SK-N-SH treated with all-trans-retinoic acid at 6 μM for 48 hours (cell line): ENCODE results near the gene ARHGAP15.

ENCODE experiments used
- ATAC-seq: fragments of 200-7000 bp; cut with Tn5 transposase; 3 replicates; pipeline ENCODE4 v1.9.1; 2020; ENCODE audit warnings: mild to moderate bottlenecking, moderate library complexity
- ARNTL ChIP-seq: fragments of 450-650 bp; formaldehyde crosslinking; IDR thresholded peaks from 2 replicates; pipeline ENCODE4 v1.5.0; 2020; ENCODE audit warnings: low read depth, mild to moderate bottlenecking, moderate library complexity, borderline replicate concordance
- BACH2 ChIP-seq: fragments of 250-450 bp; sonication (Bioruptor Pico); IDR thresholded peaks from 2 replicates; pipeline ENCODE4 v1.9.0; 2021; ENCODE audit warnings: mild to moderate bottlenecking, borderline replicate concordance
- CSDC2 ChIP-seq: fragments of 250-450 bp; sonication (Bioruptor Pico); IDR thresholded peaks from 2 replicates; pipeline ENCODE4 v1.5.0; 2020; ENCODE audit warnings: mild to moderate bottlenecking, moderate library complexity
- ESRRG ChIP-seq: fragments of 250-450 bp; sonication (Bioruptor Pico); IDR thresholded peaks from 2 replicates; pipeline ENCODE4 v1.6.1; 2021; ENCODE audit warnings: mild to moderate bottlenecking
- GLIS3 ChIP-seq: fragments of 250-450 bp; sonication (Bioruptor Pico); IDR thresholded peaks from 2 replicates; pipeline ENCODE4 v1.5.0; 2020; ENCODE audit warnings: mild to moderate bottlenecking, moderate library complexity
- ISL1 ChIP-seq: fragments of 250-450 bp; sonication (Bioruptor Pico); IDR thresholded peaks from 2 replicates; pipeline ENCODE4 v2.1.2; 2022; ENCODE audit warnings: mild to moderate bottlenecking, moderate library complexity
- OSR1 ChIP-seq: fragments of 250-450 bp; sonication (Bioruptor Pico); IDR thresholded peaks from 2 replicates; pipeline ENCODE4 v1.8.0; 2022; ENCODE audit warnings: moderate library complexity, mild to moderate bottlenecking, inconsistent platforms
- PPARA ChIP-seq: fragments of 250-450 bp; sonication (Bioruptor Pico); IDR thresholded peaks from 2 replicates; pipeline ENCODE4 v1.5.0; 2020; ENCODE audit warnings: mild to moderate bottlenecking, borderline replicate concordance
- RARB ChIP-seq: fragments of 250-450 bp; sonication (Bioruptor Pico); IDR thresholded peaks from 2 replicates; pipeline ENCODE4 v1.8.0; 2021; ENCODE audit warnings: mild to moderate bottlenecking, moderate library complexity
- SNAI2 ChIP-seq: fragments of 250-450 bp; sonication (Bioruptor Pico); IDR thresholded peaks from 2 replicates; pipeline ENCODE4 v1.5.0; 2020; ENCODE audit warnings: mild to moderate bottlenecking, moderate library complexity
- TCF4 ChIP-seq: fragments of 250-450 bp; sonication (Bioruptor Pico); IDR thresholded peaks from 2 replicates; pipeline ENCODE4 v1.8.0; 2021; ENCODE audit warnings: mild to moderate bottlenecking, moderate library complexity, borderline replicate concordance
- TOX ChIP-seq: fragments of 250-450 bp; sonication (Bioruptor Pico); IDR thresholded peaks from 2 replicates; pipeline ENCODE4 v1.8.0; 2021; ENCODE audit warnings: mild to moderate bottlenecking, moderate library complexity, borderline replicate concordance
- ZC3H10 ChIP-seq: fragments of 250-450 bp; sonication (Bioruptor Pico); IDR thresholded peaks from 2 replicates; pipeline ENCODE4 v1.5.1; 2021; ENCODE audit warnings: mild to moderate bottlenecking, moderate library complexity
- ZFP3 ChIP-seq: fragments of 250-450 bp; sonication (Bioruptor Pico); IDR thresholded peaks from 2 replicates; pipeline ENCODE4 v1.5.0; 2020; ENCODE audit warnings: mild to moderate bottlenecking, moderate library complexity
- ZFP30 ChIP-seq: fragments of 450-650 bp; formaldehyde crosslinking; IDR thresholded peaks from 2 replicates; pipeline ENCODE4 v1.5.0; 2022; ENCODE audit warnings: mild to moderate bottlenecking, moderate library complexity
- ZNF565 ChIP-seq: fragments of 450-650 bp; formaldehyde crosslinking; conservative IDR thresholded peaks from 2 replicates; pipeline ENCODE4 v1.5.0; 2020; ENCODE audit warnings: low read depth, mild to moderate bottlenecking, moderate library complexity
- ZNF8 ChIP-seq: fragments of 450-650 bp; formaldehyde crosslinking; IDR thresholded peaks from 2 replicates; pipeline ENCODE4 v1.5.0; 2020; ENCODE audit warnings: mild to moderate bottlenecking, moderate library complexity
- TF ChIP-seq, protein P1 (sequence below): fragments of 250-450 bp; sonication (Bioruptor Pico); IDR thresholded peaks from 2 replicates; pipeline ENCODE4 v1.5.0; 2020; ENCODE audit warnings: mild to moderate bottlenecking, moderate library complexity
- TF ChIP-seq, protein P2 (sequence below): fragments of 250-450 bp; sonication (Bioruptor Pico); IDR thresholded peaks from 2 replicates; pipeline ENCODE4 v1.8.0; 2020; ENCODE audit warnings: mild to moderate bottlenecking, moderate library complexity, borderline replicate concordance
- TF ChIP-seq, protein P3 (sequence below): fragments of 250-450 bp; sonication (Bioruptor Pico); IDR thresholded peaks from 2 replicates; pipeline ENCODE4 v1.5.1; 2021; ENCODE audit warnings: mild to moderate bottlenecking, moderate library complexity
- TF ChIP-seq, protein P4 (sequence below): fragments of 250-450 bp; sonication (Bioruptor Pico); IDR thresholded peaks from 2 replicates; pipeline ENCODE4 v1.8.0; 2021; ENCODE audit warnings: low read depth, mild to moderate bottlenecking, moderate library complexity, borderline replicate concordance
- TF ChIP-seq, protein P5 (sequence below): fragments of 250-450 bp; sonication (Bioruptor Pico); IDR thresholded peaks from 2 replicates; pipeline ENCODE4 v1.5.1; 2020; ENCODE audit warnings: low read depth, mild to moderate bottlenecking, moderate library complexity

Gene ARHGAP15

DNA sequence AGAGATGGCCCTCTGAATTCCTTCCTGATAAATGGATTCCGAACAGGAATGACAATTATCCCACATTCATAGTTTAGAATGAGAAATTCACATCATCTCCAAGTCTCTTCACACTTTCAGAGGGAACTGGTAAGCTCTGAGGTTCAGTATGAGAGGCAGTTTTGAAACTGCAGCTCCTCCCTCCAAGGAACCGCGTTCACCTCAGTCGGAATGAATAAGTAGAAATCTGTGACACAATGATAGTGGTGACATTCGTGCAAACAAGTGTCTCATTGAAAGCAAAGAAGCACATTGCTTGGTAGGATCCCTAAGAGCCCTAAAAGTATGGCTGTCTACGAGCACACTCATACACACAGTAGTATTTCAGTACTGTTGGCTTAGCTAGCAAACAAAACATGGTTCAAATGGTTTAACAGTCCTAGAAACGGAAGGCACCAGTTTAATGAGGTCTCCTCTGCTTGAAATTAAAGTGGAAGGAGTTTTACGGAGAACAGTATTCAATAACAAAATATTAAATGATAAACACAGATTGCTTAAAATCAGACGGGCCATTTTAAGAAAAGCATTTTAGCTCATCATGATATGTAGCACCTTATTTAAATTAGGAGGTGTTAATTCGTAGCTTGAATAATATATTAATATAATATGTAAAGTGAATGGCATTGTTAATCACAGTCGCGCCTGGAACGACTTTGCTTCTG lies 225.0 kb downstream of the ARHGAP15 start:
- ATAC-seq, result no peak
- TF ChIP-seq TCF4 (CRISPR knock-in tag), result no peak
- no peak for TF ChIP-seq ISL1 (CRISPR knock-in tag)
- TF ChIP-seq, protein P1, sequence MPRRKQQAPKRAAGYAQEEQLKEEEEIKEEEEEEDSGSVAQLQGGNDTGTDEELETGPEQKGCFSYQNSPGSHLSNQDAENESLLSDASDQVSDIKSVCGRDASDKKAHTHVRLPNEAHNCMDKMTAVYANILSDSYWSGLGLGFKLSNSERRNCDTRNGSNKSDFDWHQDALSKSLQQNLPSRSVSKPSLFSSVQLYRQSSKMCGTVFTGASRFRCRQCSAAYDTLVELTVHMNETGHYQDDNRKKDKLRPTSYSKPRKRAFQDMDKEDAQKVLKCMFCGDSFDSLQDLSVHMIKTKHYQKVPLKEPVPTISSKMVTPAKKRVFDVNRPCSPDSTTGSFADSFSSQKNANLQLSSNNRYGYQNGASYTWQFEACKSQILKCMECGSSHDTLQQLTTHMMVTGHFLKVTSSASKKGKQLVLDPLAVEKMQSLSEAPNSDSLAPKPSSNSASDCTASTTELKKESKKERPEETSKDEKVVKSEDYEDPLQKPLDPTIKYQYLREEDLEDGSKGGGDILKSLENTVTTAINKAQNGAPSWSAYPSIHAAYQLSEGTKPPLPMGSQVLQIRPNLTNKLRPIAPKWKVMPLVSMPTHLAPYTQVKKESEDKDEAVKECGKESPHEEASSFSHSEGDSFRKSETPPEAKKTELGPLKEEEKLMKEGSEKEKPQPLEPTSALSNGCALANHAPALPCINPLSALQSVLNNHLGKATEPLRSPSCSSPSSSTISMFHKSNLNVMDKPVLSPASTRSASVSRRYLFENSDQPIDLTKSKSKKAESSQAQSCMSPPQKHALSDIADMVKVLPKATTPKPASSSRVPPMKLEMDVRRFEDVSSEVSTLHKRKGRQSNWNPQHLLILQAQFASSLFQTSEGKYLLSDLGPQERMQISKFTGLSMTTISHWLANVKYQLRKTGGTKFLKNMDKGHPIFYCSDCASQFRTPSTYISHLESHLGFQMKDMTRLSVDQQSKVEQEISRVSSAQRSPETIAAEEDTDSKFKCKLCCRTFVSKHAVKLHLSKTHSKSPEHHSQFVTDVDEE (CRISPR knock-in tag), result no peak
- TF ChIP-seq ZNF8, result no peak
- TF ChIP-seq OSR1 (CRISPR knock-in tag), result no peak
- no peak for TF ChIP-seq PPARA (CRISPR knock-in tag)
- TF ChIP-seq, protein P2, sequence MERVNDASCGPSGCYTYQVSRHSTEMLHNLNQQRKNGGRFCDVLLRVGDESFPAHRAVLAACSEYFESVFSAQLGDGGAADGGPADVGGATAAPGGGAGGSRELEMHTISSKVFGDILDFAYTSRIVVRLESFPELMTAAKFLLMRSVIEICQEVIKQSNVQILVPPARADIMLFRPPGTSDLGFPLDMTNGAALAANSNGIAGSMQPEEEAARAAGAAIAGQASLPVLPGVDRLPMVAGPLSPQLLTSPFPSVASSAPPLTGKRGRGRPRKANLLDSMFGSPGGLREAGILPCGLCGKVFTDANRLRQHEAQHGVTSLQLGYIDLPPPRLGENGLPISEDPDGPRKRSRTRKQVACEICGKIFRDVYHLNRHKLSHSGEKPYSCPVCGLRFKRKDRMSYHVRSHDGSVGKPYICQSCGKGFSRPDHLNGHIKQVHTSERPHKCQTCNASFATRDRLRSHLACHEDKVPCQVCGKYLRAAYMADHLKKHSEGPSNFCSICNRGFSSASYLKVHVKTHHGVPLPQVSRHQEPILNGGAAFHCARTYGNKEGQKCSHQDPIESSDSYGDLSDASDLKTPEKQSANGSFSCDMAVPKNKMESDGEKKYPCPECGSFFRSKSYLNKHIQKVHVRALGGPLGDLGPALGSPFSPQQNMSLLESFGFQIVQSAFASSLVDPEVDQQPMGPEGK (CRISPR knock-in tag), result no peak
- no peak for TF ChIP-seq TOX (CRISPR knock-in tag)
- TF ChIP-seq BACH2, result no peak
- TF ChIP-seq RARB (CRISPR knock-in tag), result no peak
- no peak for TF ChIP-seq ZC3H10 (CRISPR knock-in tag)
- no peak for TF ChIP-seq GLIS3 (CRISPR knock-in tag)
- no peak for TF ChIP-seq SNAI2 (CRISPR knock-in tag)
- TF ChIP-seq, protein P3, sequence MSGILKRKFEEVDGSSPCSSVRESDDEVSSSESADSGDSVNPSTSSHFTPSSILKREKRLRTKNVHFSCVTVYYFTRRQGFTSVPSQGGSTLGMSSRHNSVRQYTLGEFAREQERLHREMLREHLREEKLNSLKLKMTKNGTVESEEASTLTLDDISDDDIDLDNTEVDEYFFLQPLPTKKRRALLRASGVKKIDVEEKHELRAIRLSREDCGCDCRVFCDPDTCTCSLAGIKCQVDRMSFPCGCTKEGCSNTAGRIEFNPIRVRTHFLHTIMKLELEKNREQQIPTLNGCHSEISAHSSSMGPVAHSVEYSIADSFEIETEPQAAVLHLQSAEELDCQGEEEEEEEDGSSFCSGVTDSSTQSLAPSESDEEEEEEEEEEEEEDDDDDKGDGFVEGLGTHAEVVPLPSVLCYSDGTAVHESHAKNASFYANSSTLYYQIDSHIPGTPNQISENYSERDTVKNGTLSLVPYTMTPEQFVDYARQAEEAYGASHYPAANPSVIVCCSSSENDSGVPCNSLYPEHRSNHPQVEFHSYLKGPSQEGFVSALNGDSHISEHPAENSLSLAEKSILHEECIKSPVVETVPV (CRISPR knock-in tag), result no peak
- TF ChIP-seq ESRRG (CRISPR knock-in tag), result no peak
- TF ChIP-seq CSDC2 (CRISPR knock-in tag), result no peak
- TF ChIP-seq ZNF565 (CRISPR knock-in tag), result no peak
- TF ChIP-seq ZFP30, result no peak
- TF ChIP-seq, protein P4, sequence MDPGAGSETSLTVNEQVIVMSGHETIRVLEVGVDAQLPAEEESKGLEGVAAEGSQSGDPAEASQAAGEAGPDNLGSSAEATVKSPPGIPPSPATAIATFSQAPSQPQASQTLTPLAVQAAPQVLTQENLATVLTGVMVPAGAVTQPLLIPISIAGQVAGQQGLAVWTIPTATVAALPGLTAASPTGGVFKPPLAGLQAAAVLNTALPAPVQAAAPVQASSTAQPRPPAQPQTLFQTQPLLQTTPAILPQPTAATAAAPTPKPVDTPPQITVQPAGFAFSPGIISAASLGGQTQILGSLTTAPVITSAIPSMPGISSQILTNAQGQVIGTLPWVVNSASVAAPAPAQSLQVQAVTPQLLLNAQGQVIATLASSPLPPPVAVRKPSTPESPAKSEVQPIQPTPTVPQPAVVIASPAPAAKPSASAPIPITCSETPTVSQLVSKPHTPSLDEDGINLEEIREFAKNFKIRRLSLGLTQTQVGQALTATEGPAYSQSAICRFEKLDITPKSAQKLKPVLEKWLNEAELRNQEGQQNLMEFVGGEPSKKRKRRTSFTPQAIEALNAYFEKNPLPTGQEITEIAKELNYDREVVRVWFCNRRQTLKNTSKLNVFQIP (CRISPR knock-in tag), result no peak
- TF ChIP-seq, all 23 proteins: peak for 0

DNA sequence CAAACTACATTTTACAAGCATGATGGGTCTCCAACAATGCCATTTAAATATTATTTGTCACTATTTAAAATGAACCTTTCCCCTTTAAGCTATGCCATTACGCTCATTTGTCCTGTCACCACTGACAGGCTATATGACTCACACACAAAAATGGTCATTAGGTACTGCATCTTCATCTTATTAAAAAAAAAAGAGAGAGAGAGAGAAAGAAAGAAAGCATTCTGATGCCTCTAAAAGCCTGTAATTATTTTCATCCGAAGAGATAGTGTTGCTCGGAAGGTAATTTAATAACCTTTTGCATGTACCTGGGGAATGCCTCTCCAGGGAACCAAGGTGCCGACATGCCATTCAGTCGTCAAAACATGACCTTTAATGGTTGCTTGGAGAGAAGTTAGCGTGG lies 226.7 kb downstream of the ARHGAP15 start:
- TF ChIP-seq OSR1 (CRISPR knock-in tag), result no peak
- TF ChIP-seq ISL1 (CRISPR knock-in tag), result peak; percentile 94
- TF ChIP-seq ZC3H10 (CRISPR knock-in tag), result peak; percentile 91
- TF ChIP-seq, protein P5, sequence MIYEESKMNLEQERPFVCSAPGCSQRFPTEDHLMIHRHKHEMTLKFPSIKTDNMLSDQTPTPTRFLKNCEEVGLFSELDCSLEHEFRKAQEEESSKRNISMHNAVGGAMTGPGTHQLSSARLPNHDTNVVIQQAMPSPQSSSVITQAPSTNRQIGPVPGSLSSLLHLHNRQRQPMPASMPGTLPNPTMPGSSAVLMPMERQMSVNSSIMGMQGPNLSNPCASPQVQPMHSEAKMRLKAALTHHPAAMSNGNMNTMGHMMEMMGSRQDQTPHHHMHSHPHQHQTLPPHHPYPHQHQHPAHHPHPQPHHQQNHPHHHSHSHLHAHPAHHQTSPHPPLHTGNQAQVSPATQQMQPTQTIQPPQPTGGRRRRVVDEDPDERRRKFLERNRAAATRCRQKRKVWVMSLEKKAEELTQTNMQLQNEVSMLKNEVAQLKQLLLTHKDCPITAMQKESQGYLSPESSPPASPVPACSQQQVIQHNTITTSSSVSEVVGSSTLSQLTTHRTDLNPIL (CRISPR knock-in tag), result peak; percentile 56; the same call in 1 of the 2 replicates
- peak; percentile 39; the same call in 1 of the 2 replicates for TF ChIP-seq TOX (CRISPR knock-in tag)
- ATAC-seq, result peak; percentile 83

DNA sequence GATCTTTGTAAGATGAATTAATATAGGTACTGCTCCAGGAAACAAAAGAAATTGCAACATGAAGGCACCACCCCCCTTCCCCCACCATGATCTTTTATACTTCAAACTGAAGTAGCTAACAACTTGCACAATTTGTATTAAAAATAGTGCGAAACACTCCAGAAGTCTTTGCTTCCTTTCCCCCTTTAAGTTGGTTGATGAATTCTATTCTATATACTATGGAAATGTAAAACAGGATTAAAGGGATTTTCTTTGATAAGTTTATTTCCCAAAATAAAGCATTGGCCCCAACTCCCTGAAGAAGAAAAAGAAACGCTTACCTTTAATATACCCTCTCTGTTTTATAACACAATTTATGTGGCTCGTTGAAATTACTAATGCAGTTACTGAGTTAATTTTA lies 227.1 kb downstream of the ARHGAP15 start:
- no peak for TF ChIP-seq ZFP3 (CRISPR knock-in tag)
- TF ChIP-seq RARB (CRISPR knock-in tag), result no peak
- TF ChIP-seq ARNTL (CRISPR knock-in tag), result no peak
- TF ChIP-seq ZNF565 (CRISPR knock-in tag), result no peak
- TF ChIP-seq GLIS3 (CRISPR knock-in tag), result no peak
- ATAC-seq, result no peak
